Body of pancreas (tissue), 4 donors: Measurements from ENCODE around the gene AMACR. TPM values are rescaled to one million over a fixed set of nuclear protein-coding genes. Genes with fewer than 3 reads are reported as not detected.

Experiments
- ATAC-seq: fragments of 150-250 bp; one replicate; pipeline ENCODE4 v1.9.1; 2016
- DNase-seq, 4 donors: peaks; one replicate each; pipeline ENCODE4 v3.0.0-alpha.2; 2019
- H3K27ac ChIP-seq, 4 donors: fragments of 200-600 bp; sonication (generic); 1 replicate in 3 of 4; 2 replicates in 1 of 4; pipeline versions ENCODE4 v1.5.1 to v1.6.1; 2016 to 2019; ENCODE audit warnings: mild to moderate bottlenecking in 1 of 4, mixed read lengths in 1 of 4, moderate library complexity in 1 of 4
- H3K27me3 ChIP-seq, 2 donors: fragments of 200-600 bp; sonication (generic); one replicate each; pipeline ENCODE4 v1.6.0; 2016; ENCODE audit warnings: mild to moderate bottlenecking in 1 of 2
- H3K36me3 ChIP-seq, 2 donors: fragments of 200-600 bp; sonication (generic); replicated peaks in 1 of 2; 2 replicates each; pipeline ENCODE4 v1.5.1; 2016; ENCODE audit warnings: low read depth in 2 of 2; ENCODE audit not compliant: insufficient read depth in 1 of 2
- H3K4me1 ChIP-seq: fragments of 200-600 bp; sonication (generic); one replicate; pipeline ENCODE4 v1.6.0; 2016
- H3K4me3 ChIP-seq, 2 donors: fragments of 200-600 bp; sonication (generic); 1 replicate in 1 of 2; 2 replicates in 1 of 2; pipeline ENCODE4 v1.5.1; 2016 to 2019
- H3K9me3 ChIP-seq, 3 donors: fragments of 200-600 bp; sonication (generic); 1 replicate in 2 of 3; 2 replicates in 1 of 3; pipeline ENCODE4 v1.5.1; 2016
- POLR2A ChIP-seq, 3 donors: fragments of 450-650 bp; IDR thresholded peaks; one replicate each; pipeline ENCODE4 v1.6.1; 2016; ENCODE audit warnings: antibody characterized with exemption in 3 of 3, mild to moderate bottlenecking in 2 of 3
- WGBS, 2 donors: methylation state at CpG; one replicate each; pipeline ENCODE4 v1.1.5; 2017; 5-methylcytosine and 5-hydroxymethylcytosine counted together
- intact Hi-C: fragments of 100-400 bp; cut with DNase I; formaldehyde crosslinking; loops from one replicate; pipeline ENCODE4 v1.15.1; 2023
- total RNA-seq, 2 donors: library from RNA; depleted of rRNA; stranded (reverse); fragments of >200 nt; gene quantifications; one replicate each; pipeline ENCODE4 v1.1.0, GENCODE V29; 2016
- TF ChIP-seq, protein P1 (sequence below), 7 experiments: fragments of 450-650 bp in 4 of 7; fragments of 200-600 bp in 3 of 7; sonication (generic) in 3 of 7; IDR thresholded peaks; one replicate each; pipeline ENCODE4 v1.5.1; 2016 to 2019; ENCODE audit warnings: antibody characterized with exemption in 7 of 7

AMACR gene
- total RNA-seq, 2 donors from 2014 or later = 5.4 to 7.3 TPM

DNA sequence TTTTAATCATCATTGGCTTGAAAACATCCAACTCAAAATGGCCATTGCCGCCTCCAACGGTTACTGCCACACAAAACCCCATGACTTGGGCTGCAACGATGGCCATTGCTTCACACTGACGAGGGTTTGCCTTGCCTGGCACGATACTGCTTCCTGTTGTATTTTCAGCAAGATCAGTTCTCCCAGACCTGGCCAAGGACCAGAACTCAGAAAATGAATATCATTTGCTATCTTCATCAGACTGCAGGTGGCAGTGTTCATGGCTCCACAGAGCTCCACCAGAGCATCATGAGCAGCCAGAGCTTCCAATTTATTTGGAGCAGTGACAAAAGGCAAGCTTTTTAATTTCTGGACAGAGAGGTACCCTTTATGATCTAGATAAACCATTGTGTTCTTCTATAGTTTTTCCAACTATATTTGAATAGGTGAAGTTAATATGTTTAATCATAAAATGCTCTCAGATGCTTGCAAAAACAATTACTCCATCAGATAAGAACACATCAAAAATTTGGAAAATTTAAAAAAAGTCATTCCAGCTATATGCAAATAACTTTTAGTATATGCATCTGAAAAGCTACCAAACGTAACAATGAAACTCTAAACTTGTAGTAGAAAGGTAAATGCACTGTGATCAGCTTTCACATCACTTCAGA is 10.4 kb downstream of the AMACR start:
- peak; percentile 77 to 89 (median 82) for DNase-seq
- intact Hi-C loops = no loop called here
- Histone ChIP-seq H3K36me3 (peaks cover 0 to 2% of the 10 kb centered on the region in 2 donors), H3K27me3 (no peaks in the 10 kb centered on the region), H3K4me1 (peaks cover 16% of the 10 kb centered on the region), H3K4me3 (no peak overlapping the region), H3K9me3 (no peaks in the 10 kb centered on the region), H3K27ac (peak overlapping the region in 3 of 4 donors; percentile 31 to 60 (median 39))
- 31 to 32% methylated on average over 6 of the region's 6 CpGs for WGBS, 2 donors
- no peak for TF ChIP-seq POLR2A (IDR thresholded peaks at IDR 0.05)
- TF ChIP-seq, protein P1, sequence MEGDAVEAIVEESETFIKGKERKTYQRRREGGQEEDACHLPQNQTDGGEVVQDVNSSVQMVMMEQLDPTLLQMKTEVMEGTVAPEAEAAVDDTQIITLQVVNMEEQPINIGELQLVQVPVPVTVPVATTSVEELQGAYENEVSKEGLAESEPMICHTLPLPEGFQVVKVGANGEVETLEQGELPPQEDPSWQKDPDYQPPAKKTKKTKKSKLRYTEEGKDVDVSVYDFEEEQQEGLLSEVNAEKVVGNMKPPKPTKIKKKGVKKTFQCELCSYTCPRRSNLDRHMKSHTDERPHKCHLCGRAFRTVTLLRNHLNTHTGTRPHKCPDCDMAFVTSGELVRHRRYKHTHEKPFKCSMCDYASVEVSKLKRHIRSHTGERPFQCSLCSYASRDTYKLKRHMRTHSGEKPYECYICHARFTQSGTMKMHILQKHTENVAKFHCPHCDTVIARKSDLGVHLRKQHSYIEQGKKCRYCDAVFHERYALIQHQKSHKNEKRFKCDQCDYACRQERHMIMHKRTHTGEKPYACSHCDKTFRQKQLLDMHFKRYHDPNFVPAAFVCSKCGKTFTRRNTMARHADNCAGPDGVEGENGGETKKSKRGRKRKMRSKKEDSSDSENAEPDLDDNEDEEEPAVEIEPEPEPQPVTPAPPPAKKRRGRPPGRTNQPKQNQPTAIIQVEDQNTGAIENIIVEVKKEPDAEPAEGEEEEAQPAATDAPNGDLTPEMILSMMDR (IDR thresholded peaks at IDR 0.05) = peak; percentile 14 to 79 (median 71)
- peak; percentile 78 for ATAC-seq

DNA sequence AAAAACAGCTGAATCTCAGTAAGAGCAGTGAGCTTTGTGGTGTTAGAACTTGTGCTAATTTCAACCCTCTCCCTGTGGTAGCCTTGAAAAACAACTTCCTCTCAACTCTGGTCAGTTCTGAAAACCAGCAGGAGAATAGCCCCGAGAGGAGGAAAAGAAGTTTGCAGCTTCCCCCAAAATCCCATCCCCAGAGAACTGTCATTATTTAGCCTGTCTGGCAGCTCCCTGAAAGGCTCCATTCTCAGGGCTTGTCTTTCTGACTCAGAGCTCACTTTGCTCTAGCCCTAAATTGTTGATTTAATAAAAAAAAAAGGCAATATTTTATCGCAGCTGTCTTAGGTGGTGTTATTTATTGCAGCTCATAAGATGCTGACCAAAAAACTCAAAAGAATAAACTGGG is 12.0 kb downstream of the AMACR start:
- no peak overlapping the region for H3K27ac ChIP-seq
- H3K4me1 ChIP-seq = peaks cover 12% of the 10 kb centered on the region
- ATAC-seq = no peak
- no peaks in the 10 kb centered on the region for H3K27me3 ChIP-seq
- intact Hi-C loops = no loop called here
- WGBS, 2 donors = 38 to 39% methylated on average over 2 of the region's 2 CpGs
- peaks cover 0 to 2% of the 10 kb centered on the region in 2 donors for H3K36me3 ChIP-seq
- TF ChIP-seq, protein P1 (IDR thresholded peaks at IDR 0.05) = no peak
- TF ChIP-seq POLR2A (IDR thresholded peaks at IDR 0.05) = no peak
- DNase-seq = no peak
- H3K9me3 ChIP-seq = no peaks in the 10 kb centered on the region
- H3K4me3 ChIP-seq = no peak overlapping the region

DNA sequence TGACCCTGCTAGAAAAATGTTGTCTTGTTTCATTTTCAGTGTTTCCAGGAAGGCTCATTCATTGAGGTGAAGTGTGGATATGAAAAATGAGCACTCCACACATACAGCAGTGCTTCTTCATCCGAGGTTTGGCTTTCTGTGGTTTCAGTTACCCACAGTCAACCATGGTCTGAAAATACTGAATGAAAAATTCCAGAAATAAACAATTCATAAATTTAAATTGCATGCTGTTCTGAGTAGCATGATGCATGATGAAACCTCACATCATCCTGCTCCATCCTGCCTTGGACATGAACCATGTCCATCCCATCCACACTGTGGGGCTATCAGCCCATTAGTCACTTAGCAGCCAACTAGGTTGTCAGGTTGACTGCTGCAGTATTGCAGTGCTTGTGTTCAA is 13.0 kb downstream of the AMACR start:
- Histone ChIP-seq H3K4me1 (peaks cover 11% of the 10 kb centered on the region), H3K27me3 (no peaks in the 10 kb centered on the region), H3K27ac (no peak overlapping the region), H3K36me3 (peaks cover 0 to 2% of the 10 kb centered on the region in 2 donors), H3K9me3 (no peaks in the 10 kb centered on the region), H3K4me3 (no peak overlapping the region)
- ATAC-seq (no peak), DNase-seq (no peak)
- intact Hi-C loops = no loop called here
- 56 to 83% methylated on average over 1 of the region's 1 CpG for whole genome bisulfite sequencing, 2 donors
- TF ChIP-seq, protein P1 (IDR thresholded peaks at IDR 0.05) = no peak
- TF ChIP-seq POLR2A (IDR thresholded peaks at IDR 0.05) = no peak

DNA sequence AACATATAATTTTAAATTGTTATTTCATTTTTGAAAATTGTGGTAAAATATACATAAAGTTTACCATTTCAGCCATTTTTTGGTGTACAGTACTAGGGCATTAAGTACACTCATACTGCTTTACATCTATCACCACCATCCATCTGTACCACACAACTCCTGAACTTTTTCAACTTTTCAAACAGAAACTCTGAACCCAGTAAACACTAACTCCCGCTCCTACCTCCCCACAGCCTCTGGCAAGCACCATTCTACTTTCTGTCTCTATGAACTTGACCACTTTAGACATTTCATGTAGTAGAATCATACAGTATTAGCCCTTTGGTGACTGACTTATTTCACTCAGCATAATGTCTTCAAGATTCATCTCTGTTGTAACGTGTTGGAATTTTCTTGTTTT is 15.0 kb downstream of the AMACR start:
- no peak overlapping the region for H3K27ac ChIP-seq
- intact Hi-C loops = no loop called here
- no peaks in the 10 kb centered on the region for H3K27me3 ChIP-seq
- peaks cover 11% of the 10 kb centered on the region for H3K4me1 ChIP-seq
- ATAC-seq (no peak), DNase-seq (no peak)
- no peaks in the 10 kb centered on the region for H3K9me3 ChIP-seq
- 83 to 97% methylated on average over 2 of the region's 2 CpGs for WGBS, 2 donors
- TF ChIP-seq POLR2A (IDR thresholded peaks at IDR 0.05) = no peak
- TF ChIP-seq, protein P1 (IDR thresholded peaks at IDR 0.05) = no peak
- H3K36me3 ChIP-seq = peaks cover 0 to 7% of the 10 kb centered on the region in 2 donors
- no peak overlapping the region for H3K4me3 ChIP-seq

DNA sequence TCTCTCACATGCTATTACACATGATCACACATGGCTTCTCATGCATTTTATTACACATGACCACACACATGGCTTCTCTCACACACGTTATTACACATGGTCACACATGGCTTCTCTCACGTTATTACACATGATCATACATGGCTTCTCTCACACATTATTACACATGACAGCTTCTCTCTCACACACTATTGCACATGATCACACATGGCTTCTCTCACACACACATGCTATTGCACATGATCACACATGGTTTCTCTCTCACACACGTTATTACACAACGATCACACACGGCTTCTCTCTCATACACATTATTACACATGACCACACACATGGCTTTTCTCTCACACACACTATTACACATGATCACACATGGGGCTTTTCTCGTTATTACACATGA is 22.4 kb downstream of the AMACR start:
- ATAC-seq (no peak), DNase-seq (no peak)
- WGBS, 2 donors = 92 to 96% methylated on average over 6 of the region's 6 CpGs
- intact Hi-C loops = no loop called here
- peaks cover 0 to 7% of the 10 kb centered on the region in 2 donors for H3K36me3 ChIP-seq
- H3K27ac ChIP-seq = no peak overlapping the region
- no peaks in the 10 kb centered on the region for H3K27me3 ChIP-seq
- no peak for TF ChIP-seq POLR2A (IDR thresholded peaks at IDR 0.05)
- TF ChIP-seq, protein P1 (IDR thresholded peaks at IDR 0.05) = no peak
- peaks cover 8% of the 10 kb centered on the region for H3K4me1 ChIP-seq
- H3K9me3 ChIP-seq = no peaks in the 10 kb centered on the region
- H3K4me3 ChIP-seq = no peak overlapping the region
